ENCODE results near the gene NUDT3.
"Not testable (repeated sequence)": the region's sequence is repeated elsewhere in the genome, so short reads cannot be mapped to it uniquely, and the experiment has no call there.

The NUDT3 gene

DNA sequence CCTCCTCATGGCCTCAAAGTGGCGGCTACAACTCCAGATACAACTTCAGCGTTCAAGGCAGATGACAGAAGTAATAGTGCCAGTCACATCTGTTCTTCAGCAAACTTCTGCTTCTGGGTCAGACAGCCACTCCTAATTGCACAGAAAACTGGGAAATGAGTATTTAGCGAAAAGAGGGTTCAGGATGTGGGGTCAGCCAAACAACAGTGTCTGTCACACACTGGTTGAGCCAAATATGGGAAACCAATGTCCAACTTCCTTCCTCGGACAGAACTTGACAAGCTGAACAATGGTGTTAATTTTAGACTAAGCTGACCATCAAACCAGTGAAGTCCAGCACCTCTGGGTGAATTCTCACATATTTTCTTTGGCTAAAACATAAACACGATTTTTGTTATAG is 22.1 kb downstream of the NUDT3 start:
- no peak for DNase-seq (ENCODE audit: low read depth, low spot score)

DNA sequence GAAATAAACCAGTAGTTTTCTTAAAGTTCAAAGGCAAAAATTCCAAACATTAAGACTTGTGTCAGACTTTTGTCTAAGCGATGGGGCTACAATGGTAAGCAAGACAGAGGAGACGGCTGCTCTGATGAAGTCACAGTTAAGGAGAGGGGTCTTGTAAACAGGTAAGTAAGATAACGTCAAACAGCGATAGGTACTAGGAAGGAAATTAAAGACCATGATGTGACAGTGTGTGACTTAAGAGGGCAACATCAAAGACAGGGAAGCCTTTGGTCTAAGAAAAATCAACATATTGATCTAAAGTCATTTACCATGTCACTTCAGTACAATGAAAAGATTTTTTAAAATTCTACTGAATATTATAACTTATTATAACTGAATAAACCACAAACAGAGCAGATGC is 23.1 kb downstream of the NUDT3 start:
- no peak for DNase-seq (ENCODE audit: low read depth, low spot score)

DNA sequence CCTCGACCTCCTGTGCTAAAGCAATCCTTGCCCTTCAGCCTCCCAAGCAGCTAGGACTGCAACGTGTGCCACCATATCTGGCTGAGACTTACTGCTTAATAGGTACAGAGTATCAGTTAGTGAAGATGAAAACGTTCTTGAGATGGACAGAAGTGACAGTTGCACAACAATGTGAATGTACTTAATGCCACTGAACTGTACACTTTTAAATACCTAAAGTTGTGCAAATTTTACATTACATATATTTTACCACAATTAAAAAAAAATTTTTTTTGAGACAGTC is 25.9 kb downstream of the NUDT3 start:
- no peak for DNase-seq (ENCODE audit: low read depth, low spot score)

DNA sequence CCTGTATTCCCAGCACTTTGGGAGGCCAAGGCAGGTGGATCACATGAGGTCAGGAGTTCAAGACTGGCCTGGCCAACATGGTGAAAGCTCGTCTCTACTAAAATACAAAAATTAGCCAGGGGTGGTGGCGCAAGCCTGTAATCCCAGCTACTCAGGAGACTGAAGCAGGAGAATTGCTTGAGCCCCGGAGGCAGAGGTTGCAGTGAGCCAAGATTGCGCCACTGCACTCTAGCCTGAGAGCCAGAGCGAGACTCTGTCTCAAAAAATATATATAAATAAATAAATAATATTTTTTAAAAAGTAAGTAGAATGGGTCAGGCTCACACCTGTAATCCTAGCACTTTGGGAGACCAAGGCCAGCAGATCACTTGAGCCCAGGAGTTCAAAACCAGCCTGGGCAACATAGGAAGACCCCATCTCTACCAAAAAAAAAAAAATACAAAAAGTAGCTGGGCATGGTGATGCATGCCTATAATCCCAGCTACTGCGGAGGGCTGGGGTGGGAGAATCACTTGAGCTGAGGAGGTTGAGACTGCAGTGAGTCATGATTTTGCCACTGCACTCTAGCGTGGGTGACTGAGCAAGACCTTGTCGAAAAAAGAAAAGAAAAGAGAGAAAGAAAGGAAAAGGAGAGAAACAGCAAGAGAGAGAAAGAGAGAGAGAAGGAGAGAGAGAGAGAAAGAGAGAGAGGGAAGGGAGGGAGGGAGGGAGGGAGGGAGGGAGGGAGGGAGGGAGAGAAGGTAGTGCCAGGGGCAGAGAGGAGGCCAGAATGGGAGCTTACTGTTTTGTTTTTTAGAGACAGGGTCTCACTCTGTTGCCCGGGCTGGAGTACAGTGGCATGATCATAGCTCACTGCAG is 26.5 kb downstream of the NUDT3 start:
- DNase-seq (ENCODE audit: low read depth, low spot score) = not testable (repeated sequence)

DNA sequence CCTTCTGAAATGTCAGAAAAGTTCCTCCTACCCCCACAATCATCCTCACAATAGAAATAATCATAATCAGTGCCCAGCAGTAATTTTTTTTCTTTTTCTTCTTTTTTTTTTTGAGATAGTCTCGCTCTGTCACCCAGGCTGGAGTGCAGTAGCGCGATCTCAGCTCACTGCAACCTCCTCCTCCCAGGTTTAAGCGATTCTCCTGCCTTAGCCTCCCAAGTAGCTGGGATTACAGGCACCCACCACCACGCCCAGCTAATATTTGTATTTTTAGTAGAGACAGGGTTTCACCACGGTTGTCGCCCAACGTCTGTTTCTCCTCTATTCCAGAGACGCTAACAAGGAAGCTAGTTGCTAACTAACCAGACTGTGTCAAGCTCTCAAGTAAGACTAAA is 28.8 kb downstream of the NUDT3 start:
- not testable (repeated sequence) for DNase-seq (ENCODE audit: low read depth, low spot score)

DNA sequence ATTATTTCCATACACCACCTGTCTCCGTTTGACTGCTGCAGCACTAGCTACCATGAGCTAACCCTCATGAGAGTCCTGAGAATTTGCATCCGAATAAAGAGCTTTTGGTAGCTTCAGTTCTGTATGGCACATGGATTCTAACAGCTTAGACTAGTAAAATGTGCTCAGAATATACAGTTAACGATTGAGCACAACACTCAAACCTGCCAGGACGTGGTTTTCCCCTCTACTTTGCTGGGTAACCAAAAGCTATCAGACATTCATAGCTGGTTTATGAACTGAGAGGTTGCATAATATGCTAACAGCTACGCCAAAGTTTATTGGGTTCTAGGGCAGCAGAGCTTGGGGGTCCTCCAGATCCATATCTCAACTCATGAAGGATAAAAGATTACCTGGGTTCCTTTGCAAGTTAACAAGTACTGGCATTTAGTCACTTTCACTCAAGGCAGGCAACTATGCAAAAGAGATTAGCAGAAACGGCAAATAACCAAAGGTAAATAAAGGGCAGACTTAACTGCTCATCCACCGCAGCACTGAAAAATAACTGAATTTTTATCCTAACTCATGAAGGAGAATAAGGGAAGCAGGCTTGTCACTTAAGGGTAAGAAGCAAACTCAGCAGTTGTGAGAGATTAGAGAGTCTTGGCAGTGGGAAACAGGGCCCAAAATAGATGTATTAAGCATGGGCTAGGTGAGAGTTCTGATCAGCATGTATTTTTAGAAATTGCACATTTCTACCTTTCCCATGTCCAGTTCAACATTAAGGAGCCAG is 29.4 kb downstream of the NUDT3 start:
- DNase-seq (ENCODE audit: low read depth, low spot score) = no peak

DNA sequence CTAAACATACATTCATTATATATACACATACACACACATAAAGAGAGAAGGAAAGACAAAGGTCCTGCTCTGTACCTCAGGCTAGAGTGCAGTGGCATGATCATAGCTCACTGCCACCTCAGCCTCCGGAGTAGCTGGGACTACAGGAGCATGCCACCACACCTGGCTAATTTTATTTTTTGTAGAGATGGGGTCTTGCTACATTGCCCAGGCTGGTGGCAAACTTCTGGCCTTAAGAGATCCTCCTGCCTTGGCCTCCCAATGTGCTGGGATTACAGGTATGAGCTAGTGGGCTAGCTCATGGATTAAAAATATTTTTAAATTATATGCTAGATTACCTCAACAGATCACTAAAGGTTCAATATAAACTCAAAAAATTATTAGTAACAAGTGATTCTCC is 30.3 kb downstream of the NUDT3 start:
- DNase-seq (ENCODE audit: low read depth, low spot score) = no peak

DNA sequence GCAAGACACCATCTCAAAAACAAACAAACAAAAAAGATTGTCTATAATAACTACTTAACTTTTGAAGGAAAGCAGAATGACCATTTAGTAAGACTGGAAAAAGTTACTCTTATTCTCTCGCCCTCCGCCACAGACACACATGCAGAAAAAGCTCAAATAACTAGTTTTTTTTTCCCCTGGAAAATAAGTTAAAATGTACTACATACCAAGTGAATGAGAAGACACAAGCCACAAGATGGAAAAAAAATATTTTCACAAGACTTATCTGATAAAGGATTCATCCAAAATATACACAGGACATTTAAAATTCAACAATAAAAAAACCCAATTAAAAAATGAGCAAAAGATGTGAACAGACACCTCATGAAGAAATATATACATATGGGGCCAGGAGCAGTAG is 31.9 kb downstream of the NUDT3 start:
- DNase-seq (ENCODE audit: low read depth, low spot score) = no peak

DNA sequence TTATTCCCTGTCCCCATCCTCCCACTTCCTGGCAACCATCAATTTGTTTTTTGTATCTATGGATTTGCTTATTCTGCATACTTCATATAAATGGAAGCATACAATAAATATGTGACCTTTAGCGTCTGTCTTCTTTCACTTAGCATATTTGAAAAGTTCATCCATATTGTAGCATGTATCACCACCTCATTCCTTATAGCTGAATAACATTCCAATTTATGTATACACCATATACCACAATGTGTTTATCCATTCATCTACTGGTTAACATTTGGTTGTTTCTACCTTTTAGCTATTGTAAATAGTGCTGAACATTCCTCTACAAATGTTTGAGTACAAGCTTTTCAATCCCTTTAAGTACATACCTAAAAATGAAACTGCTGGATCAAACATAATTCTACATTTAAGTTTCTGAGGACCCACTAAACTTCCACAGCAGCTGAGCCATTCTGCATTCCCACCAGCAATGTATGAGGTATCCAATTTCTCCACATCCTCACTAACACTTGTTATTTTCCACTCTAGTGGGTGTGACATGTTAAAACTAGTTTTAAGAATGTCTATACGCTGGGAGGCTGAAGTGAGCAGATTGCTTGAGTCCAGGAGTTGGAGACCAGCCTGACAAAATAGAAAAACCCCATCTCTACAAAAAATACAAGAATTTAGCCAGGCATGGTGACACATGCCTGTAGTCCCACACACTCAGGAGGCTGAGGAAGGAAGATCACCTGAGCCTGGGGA is 32.9 kb downstream of the NUDT3 start:
- DNase-seq (ENCODE audit: low read depth, low spot score) = no peak

DNA sequence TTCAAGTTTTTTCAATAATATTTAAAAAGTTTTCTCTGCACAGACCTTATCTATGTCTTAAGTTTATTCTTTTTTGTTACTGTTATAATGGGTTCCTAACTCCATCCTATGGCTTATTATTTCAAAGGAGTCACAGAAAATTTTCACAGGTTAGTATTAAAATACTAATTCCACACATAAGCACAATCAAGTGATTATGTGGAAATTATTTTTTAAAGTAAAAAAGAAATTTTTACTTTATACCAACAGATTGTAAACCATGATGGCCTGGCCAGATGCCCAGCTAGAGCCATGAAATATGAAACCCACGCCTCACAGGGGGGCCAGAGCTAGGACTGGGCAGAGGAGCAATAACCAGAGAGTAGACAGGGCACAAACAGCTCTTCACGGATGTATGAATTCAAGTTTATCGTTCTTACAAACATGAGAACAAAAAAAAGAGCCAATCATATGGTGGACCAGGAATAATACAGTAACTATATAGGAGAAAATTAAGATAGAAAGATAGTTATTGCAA is 34.0 kb downstream of the NUDT3 start:
- no peak for DNase-seq (ENCODE audit: low read depth, low spot score)

DNA sequence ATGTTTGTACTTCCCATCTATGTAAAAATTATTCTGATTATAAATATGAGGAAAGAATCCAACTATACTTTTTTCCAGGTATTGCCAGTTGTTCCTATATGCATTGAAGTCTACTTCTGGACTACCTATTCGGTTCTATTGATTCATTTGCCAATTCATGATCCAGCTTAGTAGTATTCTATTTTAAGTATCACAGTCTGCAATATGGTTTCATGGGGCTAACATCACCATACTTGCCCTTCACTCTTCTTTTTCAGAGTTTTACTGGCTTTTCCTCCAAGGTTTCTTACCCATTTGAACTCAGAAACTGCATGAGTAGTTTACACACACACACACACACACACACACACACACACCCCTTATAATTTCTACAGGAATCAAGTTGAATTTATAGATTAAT is 34.5 kb downstream of the NUDT3 start:
- DNase-seq (ENCODE audit: low read depth, low spot score) = no peak

DNA sequence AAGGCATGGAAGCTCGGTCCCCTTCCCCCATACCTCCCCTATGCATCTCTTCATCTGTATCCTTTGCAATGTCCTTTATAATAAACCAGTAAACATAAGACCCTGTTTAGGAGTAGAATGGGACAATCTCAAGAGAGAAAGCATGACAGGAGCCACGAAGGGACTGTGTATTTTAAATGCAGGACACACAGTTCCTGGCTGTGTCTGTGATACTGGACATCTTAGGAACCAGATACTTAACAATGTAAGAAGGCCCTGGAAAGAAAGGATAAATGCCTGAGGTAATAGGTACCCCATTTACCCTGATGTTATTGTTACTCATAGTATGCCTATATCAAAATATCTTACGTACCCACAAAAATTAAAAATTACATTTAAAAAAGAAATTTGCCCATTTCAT is 36.6 kb downstream of the NUDT3 start:
- DNase-seq (ENCODE audit: low read depth, low spot score) = no peak

DNA sequence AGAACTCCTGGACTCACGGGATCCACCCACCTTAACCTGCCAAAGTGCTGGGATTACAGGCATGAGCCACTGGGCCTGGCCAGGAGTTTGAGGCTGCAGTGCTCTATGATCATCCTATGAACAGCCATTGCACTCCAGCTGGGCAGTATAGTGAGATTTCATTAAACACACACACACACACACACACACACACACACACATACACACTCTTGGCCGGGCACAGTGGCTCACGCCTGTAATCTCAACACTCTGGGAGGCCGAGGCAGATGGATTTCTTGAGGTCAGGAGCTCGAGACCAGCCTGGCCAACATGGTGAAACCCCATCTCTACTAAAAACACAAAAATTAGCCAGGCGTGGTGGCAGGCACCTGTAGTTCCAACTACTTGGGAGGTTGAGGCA is 38.2 kb downstream of the NUDT3 start:
- DNase-seq (ENCODE audit: low read depth, low spot score) = not testable (repeated sequence)

DNA sequence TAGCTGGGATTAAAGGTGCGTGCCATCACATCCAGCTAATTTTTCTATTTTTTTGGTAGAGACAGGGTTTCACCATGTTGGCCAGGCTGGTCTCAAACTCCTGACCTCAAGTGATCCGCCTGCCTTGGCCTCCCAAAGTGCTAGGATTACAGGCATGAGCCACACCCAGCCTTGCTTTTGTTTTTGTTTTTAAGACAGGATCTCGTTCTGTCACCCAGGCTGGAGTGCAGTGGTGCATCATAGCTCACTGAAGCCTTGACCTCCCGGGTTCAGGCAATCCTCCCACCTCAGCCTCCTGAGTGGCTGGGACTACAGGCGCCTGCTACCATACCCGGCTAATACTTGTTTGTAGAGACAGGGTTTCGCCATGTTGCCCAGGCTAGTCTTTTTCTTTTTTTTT is 38.9 kb downstream of the NUDT3 start:
- not testable (repeated sequence) for DNase-seq (ENCODE audit: low read depth, low spot score)

DNA sequence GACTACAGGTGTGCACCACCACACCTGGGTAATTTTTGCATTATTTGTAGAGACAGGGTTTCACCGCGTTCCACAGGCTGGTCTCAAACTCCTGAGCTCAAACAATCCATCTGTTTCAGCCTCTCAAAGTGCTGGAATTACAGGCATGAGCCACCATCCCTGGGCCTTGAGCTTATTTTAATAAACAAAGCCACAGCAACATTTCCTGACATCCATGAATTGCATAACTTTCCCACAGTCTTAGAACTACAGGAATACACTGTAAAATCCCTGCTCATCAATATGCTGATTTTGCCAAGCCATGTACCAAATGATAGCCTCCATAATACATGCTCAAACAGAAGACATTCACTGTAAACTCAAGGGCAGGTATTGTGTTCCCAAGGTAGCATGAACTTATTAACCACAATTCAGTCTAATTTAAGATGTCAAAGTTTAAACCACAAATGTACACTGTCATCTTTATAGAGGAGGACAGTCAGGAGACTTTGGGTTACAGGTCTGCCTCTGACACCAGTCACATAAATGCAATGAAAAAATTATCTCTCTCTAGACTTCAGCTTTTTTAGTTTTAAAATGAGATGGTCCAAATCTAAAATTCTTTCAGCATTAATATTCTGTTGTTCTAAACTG is 40.0 kb downstream of the NUDT3 start:
- no peak for DNase-seq (ENCODE audit: low read depth, low spot score)

DNA sequence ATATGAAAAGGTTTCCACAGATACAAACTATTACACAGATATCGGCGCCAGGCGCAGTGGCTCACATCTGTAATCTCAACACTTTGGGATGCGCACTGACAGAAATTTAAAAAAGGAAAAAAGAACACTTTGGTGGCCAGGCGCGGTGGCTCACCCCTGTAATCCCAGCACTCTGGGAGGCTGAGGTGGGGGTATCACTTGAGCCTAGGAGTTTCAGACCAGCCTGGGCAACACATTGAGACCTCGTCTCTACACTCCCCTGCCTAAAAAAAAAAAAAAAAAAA is 41.6 kb downstream of the NUDT3 start:
- DNase-seq (ENCODE audit: low read depth, low spot score) = no peak

DNA sequence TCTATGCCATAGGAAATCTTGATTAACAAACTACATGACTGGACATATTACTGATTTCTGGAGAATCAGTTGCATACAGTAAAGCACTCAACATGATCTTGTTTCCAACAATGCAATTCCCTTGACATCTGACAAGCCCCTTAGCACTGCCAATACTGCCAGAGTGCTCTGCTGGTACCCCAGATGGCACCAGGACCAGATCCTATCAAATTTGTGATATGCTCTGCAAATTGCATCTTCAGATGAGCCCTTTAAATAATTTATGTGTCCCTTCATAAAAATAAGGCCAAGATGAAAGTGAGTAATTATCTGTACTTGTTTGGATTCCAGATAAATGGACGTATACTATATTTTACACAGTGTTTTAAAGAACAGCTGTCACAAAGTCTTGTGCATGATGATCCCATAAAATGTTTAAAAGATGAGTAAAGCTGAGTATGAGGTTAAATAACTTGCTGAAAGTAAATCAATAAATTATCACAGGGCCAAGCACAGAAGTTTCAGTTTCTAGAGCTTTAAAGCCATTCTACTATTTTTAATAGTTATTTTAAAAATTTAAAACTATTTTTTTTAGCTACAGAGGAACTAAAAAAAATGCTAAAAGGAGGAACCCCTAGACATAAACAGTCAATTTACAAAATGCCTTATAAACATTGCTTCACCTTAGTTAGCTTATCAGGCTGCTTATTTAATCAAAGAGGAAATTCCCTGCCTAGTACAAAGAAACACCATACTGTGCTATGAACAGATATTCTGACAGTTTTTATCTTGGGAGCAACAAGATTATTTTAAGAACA is 42.1 kb downstream of the NUDT3 start:
- DNase-seq (ENCODE audit: low read depth, low spot score) = no peak

DNA sequence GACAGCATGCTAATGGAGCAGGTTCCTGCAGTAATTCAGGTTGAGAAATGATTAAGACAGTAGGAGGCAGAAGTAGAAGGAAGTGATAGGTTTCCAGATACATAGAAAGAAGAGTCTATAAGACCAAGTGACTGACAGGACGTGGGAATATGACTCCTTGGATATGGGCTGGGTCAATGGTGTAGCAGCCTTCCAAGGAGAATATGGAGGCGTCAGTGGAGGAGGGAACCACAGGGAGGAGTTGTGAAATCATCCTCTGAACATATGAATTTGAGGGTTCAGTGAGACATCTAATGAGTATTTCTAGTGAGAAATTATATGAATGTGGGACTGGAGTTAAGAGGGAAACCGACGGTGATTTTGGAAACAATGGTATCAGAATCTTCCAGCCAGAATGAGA is 43.3 kb downstream of the NUDT3 start:
- DNase-seq (ENCODE audit: low read depth, low spot score) = no peak

DNA sequence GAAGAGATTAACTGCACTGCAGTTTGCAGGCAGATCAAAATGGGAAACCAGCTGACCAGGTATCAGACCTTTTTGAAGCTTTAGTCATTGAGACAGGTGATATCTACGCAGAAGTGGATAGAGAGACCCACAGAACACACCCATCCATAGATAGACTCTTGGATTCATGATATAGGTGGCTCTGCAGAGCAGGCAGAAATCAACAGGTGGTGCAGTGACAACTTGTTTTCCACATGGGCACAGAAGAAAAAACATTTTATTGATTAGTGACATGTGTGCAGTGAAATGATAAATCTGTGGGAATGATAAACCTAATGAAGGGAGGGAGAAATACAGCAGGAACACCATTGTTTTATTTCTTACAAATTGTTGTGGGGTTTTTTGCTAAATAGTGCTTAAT is 45.2 kb downstream of the NUDT3 start:
- no peak for DNase-seq (ENCODE audit: low read depth, low spot score)

DNA sequence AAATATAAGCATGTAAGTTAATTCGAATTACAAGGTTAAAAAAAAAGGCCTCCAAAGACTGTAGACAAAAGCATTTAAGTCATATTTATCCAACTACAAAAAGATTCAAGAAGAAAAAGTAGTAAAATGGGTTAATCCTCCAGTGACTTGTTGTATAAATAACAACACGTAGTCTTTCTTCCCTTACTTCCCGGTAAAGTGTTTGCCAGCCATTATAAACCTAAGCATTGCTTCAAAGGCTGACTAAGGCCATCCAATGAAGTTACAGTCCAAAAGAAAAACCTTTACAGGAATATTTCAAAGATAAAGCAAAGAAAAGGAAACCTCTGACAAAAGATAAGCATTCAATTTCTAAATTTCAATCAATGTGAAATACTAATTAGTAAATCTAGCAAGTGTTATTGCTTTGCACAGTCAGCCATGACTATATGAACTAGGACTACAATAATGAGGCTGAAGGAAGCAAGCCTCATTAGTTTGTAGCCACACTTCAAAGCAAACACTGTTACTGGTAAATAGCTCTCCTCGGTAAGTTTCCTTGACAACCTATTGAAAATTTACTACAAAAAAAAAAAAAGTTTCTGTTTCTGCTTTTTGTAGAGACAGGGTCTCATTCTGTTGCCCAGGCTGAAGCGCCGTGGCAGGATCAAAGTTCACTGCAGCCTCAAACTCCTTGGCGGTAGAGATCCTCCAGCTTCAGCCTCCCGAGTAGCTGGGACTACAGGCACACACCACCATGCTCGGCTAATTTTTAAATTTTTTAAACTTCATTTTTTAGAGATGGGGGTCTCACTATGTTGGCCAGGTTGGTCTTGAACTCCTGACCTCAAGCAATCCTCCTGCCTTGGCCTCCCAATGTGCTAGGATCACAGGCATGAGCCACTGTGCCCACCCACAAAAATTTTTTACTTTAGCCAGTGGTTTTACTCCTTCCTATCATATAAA is 46.0 kb downstream of the NUDT3 start:
- DNase-seq (ENCODE audit: low read depth, low spot score) = no peak

All from activated naive CD8-positive, alpha-beta T cell treated with anti-CD3 and anti-CD28 coated beads, Interleukin-2, amount 50 U/mL, for 16 hours (primary cell).